H1 (cell line): Measurements from ENCODE around the gene ATF7IP. TPM values are rescaled to one million over a fixed set of nuclear protein-coding genes. Genes with fewer than 3 reads are reported as not detected.
A peak's percentile ranks its signal among the peaks of the same experiment; 100 is the strongest.

Experiments used
- CTCF ChIA-PET: fragments of 300-600 bp; sonication (Branson Sonifier 250); formaldehyde crosslinking; loops from one replicate; lab custom pipeline; 2021; ENCODE audit not compliant: partially characterized antibody; lab: Charles Lee
- POLR2A ChIA-PET: fragments of 300-600 bp; sonication (Branson Sonifier 250); formaldehyde crosslinking; loops from one replicate; lab custom pipeline; 2021; ENCODE audit warnings: inconsistent platforms; ENCODE audit not compliant: partially characterized antibody; lab: Charles Lee
- DNase-seq, 2 experiments: peaks; one replicate each; pipeline versions ENCODE4 v3.0.0 to v3.0.0-alpha.2; 2010 to 2022; ENCODE audit warnings: low spot score in 2 of 2, low read depth in 1 of 2, mixed read lengths in 1 of 2
- FAIRE-seq: peaks from 2 replicates; lab custom pipeline; 2011; peaks lifted over from hg19 to GRCh38; lab: Jason Lieb, UNC
- H2AFZ ChIP-seq: 2 replicates; pipeline ENCODE4 v1.8.1; 2012; ENCODE audit warnings: low read length, inconsistent platforms
- H2AK5ac ChIP-seq: 2 replicates; pipeline ENCODE4 v1.6.1; 2013; ENCODE audit warnings: low read depth, low read length
- H2BK120ac ChIP-seq: replicated peaks from 2 replicates; pipeline ENCODE3; 2013; ENCODE audit warnings: low read depth, low read length, inconsistent platforms
- H2BK12ac ChIP-seq: 2 replicates; pipeline ENCODE4 v1.6.1; 2013; ENCODE audit warnings: low read depth, low read length
- H2BK15ac ChIP-seq: 2 replicates; pipeline ENCODE4 v1.6.1; 2013; ENCODE audit warnings: low read length
- H2BK20ac ChIP-seq: 2 replicates; pipeline ENCODE4 v1.6.1; 2013; ENCODE audit warnings: low read length
- H2BK5ac ChIP-seq: 2 replicates; pipeline ENCODE4 v1.6.1; 2013; ENCODE audit warnings: low read depth, low read length
- H3K14ac ChIP-seq: 2 replicates; pipeline ENCODE4 v1.6.1; 2013; ENCODE audit warnings: inconsistent platforms; ENCODE audit not compliant: insufficient read length
- H3K18ac ChIP-seq: 2 replicates; pipeline ENCODE4 v1.6.1; 2013; ENCODE audit warnings: low read length; ENCODE audit errors: extremely low read depth
- H3K23ac ChIP-seq: 2 replicates; pipeline ENCODE4 v1.6.1; 2013; ENCODE audit warnings: inconsistent platforms; ENCODE audit not compliant: insufficient read length
- H3K23me2 ChIP-seq: 2 replicates; pipeline ENCODE4 v1.6.1; 2013; ENCODE audit warnings: low read depth, low read length
- H3K27ac ChIP-seq: 2 replicates; pipeline ENCODE4 v1.6.1; 2011; ENCODE audit warnings: low read depth, low read length, inconsistent platforms
- H3K27me3 ChIP-seq, 4 experiments: replicated peaks in 1 of 4; 1 replicate in 1 of 4; 2 replicates in 3 of 4; pipeline versions ENCODE4 v1.6.1 to v1.8.1; 2011 to 2013; ENCODE audit warnings: low read length in 3 of 4, mild to moderate bottlenecking in 3 of 4, inconsistent platforms in 2 of 4, mixed read lengths in 2 of 4, moderate library complexity in 1 of 4; ENCODE audit not compliant: control insufficient read depth in 3 of 4, insufficient read depth in 3 of 4; ENCODE audit errors: extremely low read depth in 1 of 4
- H3K36me3 ChIP-seq, 4 experiments: 2 replicates each; pipeline versions ENCODE4 v1.6.1 to v1.8.1; 2011 to 2013; ENCODE audit warnings: mild to moderate bottlenecking in 4 of 4, low read length in 3 of 4, moderate library complexity in 2 of 4, control low read depth in 1 of 4, inconsistent platforms in 1 of 4; ENCODE audit not compliant: insufficient read depth in 4 of 4, control insufficient read depth in 2 of 4
- H3K4ac ChIP-seq: replicated peaks from 2 replicates; pipeline ENCODE3; 2013; ENCODE audit warnings: low read length, low read depth, mixed read lengths, inconsistent platforms; ENCODE audit not compliant: insufficient read length
- H3K4me1 ChIP-seq, 4 experiments: replicated peaks in 1 of 4; 1 replicate in 1 of 4; 2 replicates in 3 of 4; pipeline versions ENCODE4 v1.6.1 to v1.8.1; 2011 to 2013; ENCODE audit warnings: low read length in 3 of 4, inconsistent platforms in 2 of 4, mixed read lengths in 1 of 4; ENCODE audit not compliant: insufficient read depth in 4 of 4, control insufficient read depth in 3 of 4
- H3K4me2 ChIP-seq, 2 experiments: 2 replicates each; pipeline versions ENCODE4 v1.6.1 to v1.8.1; 2011 to 2013; ENCODE audit warnings: low read depth in 2 of 2, low read length in 2 of 2, control low read depth in 1 of 2, inconsistent platforms in 1 of 2, mild to moderate bottlenecking in 1 of 2; ENCODE audit not compliant: insufficient read depth in 1 of 2
- H3K4me3 ChIP-seq, 4 experiments: fragments of 200-600, 300-600 bp in 1 of 4; sonication (generic), shearing (Covaris generic), sonication (Bioruptor Twin) in 1 of 4; 2 replicates each; pipeline versions ENCODE4 v1.5.1 to v1.8.1; 2011 to 2016; ENCODE audit warnings: low read length in 4 of 4, low read depth in 3 of 4, control low read depth in 2 of 4, inconsistent platforms in 2 of 4, mild to moderate bottlenecking in 2 of 4, mixed read lengths in 1 of 4, moderate library complexity in 1 of 4; ENCODE audit not compliant: insufficient read depth in 2 of 4; ENCODE audit errors: extremely low read depth in 1 of 4
- H3K56ac ChIP-seq: replicated peaks from 2 replicates; pipeline ENCODE3; 2013; ENCODE audit warnings: low read depth, mild to moderate bottlenecking, mixed read lengths, low read length, inconsistent platforms; ENCODE audit not compliant: insufficient read length
- H3K79me1 ChIP-seq: 2 replicates; pipeline ENCODE4 v1.6.1; 2013; ENCODE audit warnings: low read depth, low read length, control low read depth
- H3K79me2 ChIP-seq, 2 experiments: 2 replicates each; pipeline versions ENCODE4 v1.6.1 to v1.8.1; 2012 to 2013; ENCODE audit warnings: low read length in 2 of 2, mild to moderate bottlenecking in 2 of 2, inconsistent platforms in 1 of 2; ENCODE audit not compliant: insufficient read depth in 2 of 2, control insufficient read depth in 1 of 2
- H3K9ac ChIP-seq, 4 experiments: replicated peaks in 1 of 4; 1 replicate in 1 of 4; 2 replicates in 3 of 4; pipeline versions ENCODE4 v1.6.1 to v1.8.1; 2011 to 2013; ENCODE audit warnings: low read depth in 3 of 4, low read length in 3 of 4, control low read depth in 2 of 4, mild to moderate bottlenecking in 2 of 4, moderate library complexity in 2 of 4, inconsistent platforms in 1 of 4; ENCODE audit errors: extremely low read depth in 1 of 4
- H3K9me3 ChIP-seq, 2 experiments: 2 replicates each; pipeline versions ENCODE4 v1.6.1 to v1.8.1; 2012 to 2013; ENCODE audit warnings: mild to moderate bottlenecking in 2 of 2, moderate library complexity in 2 of 2, control low read depth in 1 of 2, inconsistent platforms in 1 of 2, low read depth in 1 of 2, low read length in 1 of 2, mixed read lengths in 1 of 2; ENCODE audit not compliant: insufficient read depth in 2 of 2
- H4K20me1 ChIP-seq, 2 experiments: replicated peaks in 1 of 2; 2 replicates each; pipeline versions ENCODE3 to v1.8.1; 2011 to 2013; ENCODE audit warnings: inconsistent platforms in 2 of 2, low read length in 2 of 2, mild to moderate bottlenecking in 1 of 2; ENCODE audit not compliant: insufficient read depth in 2 of 2, control insufficient read depth in 1 of 2
- H4K5ac ChIP-seq: 2 replicates; pipeline ENCODE4 v1.6.1; 2013; ENCODE audit warnings: low read length, low read depth, mixed read lengths, inconsistent platforms; ENCODE audit not compliant: insufficient read length
- H4K8ac ChIP-seq: 2 replicates; pipeline ENCODE4 v1.8.0; 2013; ENCODE audit warnings: mild to moderate bottlenecking, moderate library complexity, low read length, inconsistent platforms; ENCODE audit not compliant: insufficient read depth; ENCODE audit errors: extremely low read depth
- H4K91ac ChIP-seq: replicated peaks from 2 replicates; pipeline ENCODE3; 2013; ENCODE audit warnings: low read length, mixed read lengths, inconsistent platforms; ENCODE audit not compliant: insufficient read length
- WGBS, 2 experiments: shearing (Covaris generic) in 1 of 2; methylation state at CpG; one replicate each; pipeline versions ENCODE4 v1.1.6 to v1.1.7; 2013 to 2015; ENCODE audit warnings: low lambda C conversion rate in 2 of 2, mixed read lengths in 2 of 2, inconsistent platforms in 1 of 2, low coverage in 1 of 2, missing lambda C conversion rate in 1 of 2; ENCODE audit not compliant: insufficient replicate concordance in 2 of 2, insufficient coverage in 1 of 2, insufficient read length in 1 of 2; ENCODE audit errors: extremely low coverage in 1 of 2, missing lambda C conversion rate in 1 of 2; 5-methylcytosine and 5-hydroxymethylcytosine counted together
- long read RNA-seq, 2 experiments: library from RNA in 1 of 2; library from capped mRNA in 1 of 2; stranded (forward); transcript quantifications; one replicate each; pipeline ENCODE4 v2.0.0, GENCODE V29; 2021; ENCODE audit warnings: inconsistent platforms in 1 of 2
- polyA minus RNA-seq, 3 experiments: library from RNA; depleted of rRNA, polyadenylated mRNA; stranded (reverse); fragments of >200 nt; gene quantifications; 1 replicate in 2 of 3; 2 replicates in 1 of 3; pipeline ENCODE4 v1.2.3, GENCODE V29; 2011
- polyA plus RNA-seq, 7 experiments: library from polyadenylated mRNA; depleted of rRNA in 3 of 7; stranded (reverse) in 5 of 7; unstranded in 2 of 7; fragments of >200 nt in 5 of 7; fragments of 200-250 nt in 2 of 7; gene quantifications; 1 replicate in 5 of 7; 2 replicates in 1 of 7; 4 replicates in 1 of 7; pipeline versions ENCODE4 v1.2.1 to v1.2.3, GENCODE V29; 2011 to 2013; ENCODE audit warnings: missing spikeins in 2 of 7, mixed read lengths in 2 of 7
- total RNA-seq: library from RNA; stranded (reverse); fragmentation: NEBNext Ultra II Directional; extraction: Animal tissue kit (Norgen Biotek cat#: 25700); gene quantifications from 2 replicates; pipeline ENCODE4 v1.2.1, GENCODE V29; 2021
- TF ChIP-seq, protein P1 (sequence below): IDR thresholded peaks from 2 replicates; pipeline ENCODE4 v1.6.1; 2012; ENCODE audit warnings: inconsistent platforms

Gene ATF7IP, protein sequence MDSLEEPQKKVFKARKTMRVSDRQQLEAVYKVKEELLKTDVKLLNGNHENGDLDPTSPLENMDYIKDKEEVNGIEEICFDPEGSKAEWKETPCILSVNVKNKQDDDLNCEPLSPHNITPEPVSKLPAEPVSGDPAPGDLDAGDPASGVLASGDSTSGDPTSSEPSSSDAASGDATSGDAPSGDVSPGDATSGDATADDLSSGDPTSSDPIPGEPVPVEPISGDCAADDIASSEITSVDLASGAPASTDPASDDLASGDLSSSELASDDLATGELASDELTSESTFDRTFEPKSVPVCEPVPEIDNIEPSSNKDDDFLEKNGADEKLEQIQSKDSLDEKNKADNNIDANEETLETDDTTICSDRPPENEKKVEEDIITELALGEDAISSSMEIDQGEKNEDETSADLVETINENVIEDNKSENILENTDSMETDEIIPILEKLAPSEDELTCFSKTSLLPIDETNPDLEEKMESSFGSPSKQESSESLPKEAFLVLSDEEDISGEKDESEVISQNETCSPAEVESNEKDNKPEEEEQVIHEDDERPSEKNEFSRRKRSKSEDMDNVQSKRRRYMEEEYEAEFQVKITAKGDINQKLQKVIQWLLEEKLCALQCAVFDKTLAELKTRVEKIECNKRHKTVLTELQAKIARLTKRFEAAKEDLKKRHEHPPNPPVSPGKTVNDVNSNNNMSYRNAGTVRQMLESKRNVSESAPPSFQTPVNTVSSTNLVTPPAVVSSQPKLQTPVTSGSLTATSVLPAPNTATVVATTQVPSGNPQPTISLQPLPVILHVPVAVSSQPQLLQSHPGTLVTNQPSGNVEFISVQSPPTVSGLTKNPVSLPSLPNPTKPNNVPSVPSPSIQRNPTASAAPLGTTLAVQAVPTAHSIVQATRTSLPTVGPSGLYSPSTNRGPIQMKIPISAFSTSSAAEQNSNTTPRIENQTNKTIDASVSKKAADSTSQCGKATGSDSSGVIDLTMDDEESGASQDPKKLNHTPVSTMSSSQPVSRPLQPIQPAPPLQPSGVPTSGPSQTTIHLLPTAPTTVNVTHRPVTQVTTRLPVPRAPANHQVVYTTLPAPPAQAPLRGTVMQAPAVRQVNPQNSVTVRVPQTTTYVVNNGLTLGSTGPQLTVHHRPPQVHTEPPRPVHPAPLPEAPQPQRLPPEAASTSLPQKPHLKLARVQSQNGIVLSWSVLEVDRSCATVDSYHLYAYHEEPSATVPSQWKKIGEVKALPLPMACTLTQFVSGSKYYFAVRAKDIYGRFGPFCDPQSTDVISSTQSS
- total RNA-seq (148 and 149 TPM in 2 replicates), polyA plus RNA-seq (2011; rRNA removed) (34.2 and 47.1 TPM in 2 replicates), polyA minus RNA-seq (2011; rRNA and poly(A)+ RNA removed) (118 and 132 TPM in 2 replicates)
- polyA plus RNA-seq (2011; cell fraction: cytosol; rRNA removed), result 30.2 TPM
- 58.7 TPM for polyA plus RNA-seq (2011; cell fraction: nucleus; rRNA removed)
- polyA plus RNA-seq (2012, experiment 1 of 2), result 30.0 to 46.2 TPM (median 35.6 TPM) in 4 replicates
- 1.7 TPM for polyA plus RNA-seq (2012, experiment 2 of 2)
- 38.2 TPM for polyA plus RNA-seq (2013, experiment 1 of 2)
- 37.4 TPM for polyA plus RNA-seq (2013, experiment 2 of 2)
- polyA minus RNA-seq (2011; cell fraction: cytosol; rRNA and poly(A)+ RNA removed), result 81.7 TPM
- 149 TPM for polyA minus RNA-seq (2011; cell fraction: nucleus; rRNA and poly(A)+ RNA removed)
- long read RNA-seq, experiment 1, full-length matches to known transcripts, result 6 of 35 reads
- long read RNA-seq, experiment 1, partial matches to known transcripts, result 11 of 35 reads
- long read RNA-seq, experiment 1, other reads (novel, unspliced or antisense), result 18 of 35 reads
- long read RNA-seq, experiment 2, partial matches to known transcripts, result 4 of 5 reads
- long read RNA-seq, experiment 2, other reads (novel, unspliced or antisense), result 1 of 5 reads

DNA sequence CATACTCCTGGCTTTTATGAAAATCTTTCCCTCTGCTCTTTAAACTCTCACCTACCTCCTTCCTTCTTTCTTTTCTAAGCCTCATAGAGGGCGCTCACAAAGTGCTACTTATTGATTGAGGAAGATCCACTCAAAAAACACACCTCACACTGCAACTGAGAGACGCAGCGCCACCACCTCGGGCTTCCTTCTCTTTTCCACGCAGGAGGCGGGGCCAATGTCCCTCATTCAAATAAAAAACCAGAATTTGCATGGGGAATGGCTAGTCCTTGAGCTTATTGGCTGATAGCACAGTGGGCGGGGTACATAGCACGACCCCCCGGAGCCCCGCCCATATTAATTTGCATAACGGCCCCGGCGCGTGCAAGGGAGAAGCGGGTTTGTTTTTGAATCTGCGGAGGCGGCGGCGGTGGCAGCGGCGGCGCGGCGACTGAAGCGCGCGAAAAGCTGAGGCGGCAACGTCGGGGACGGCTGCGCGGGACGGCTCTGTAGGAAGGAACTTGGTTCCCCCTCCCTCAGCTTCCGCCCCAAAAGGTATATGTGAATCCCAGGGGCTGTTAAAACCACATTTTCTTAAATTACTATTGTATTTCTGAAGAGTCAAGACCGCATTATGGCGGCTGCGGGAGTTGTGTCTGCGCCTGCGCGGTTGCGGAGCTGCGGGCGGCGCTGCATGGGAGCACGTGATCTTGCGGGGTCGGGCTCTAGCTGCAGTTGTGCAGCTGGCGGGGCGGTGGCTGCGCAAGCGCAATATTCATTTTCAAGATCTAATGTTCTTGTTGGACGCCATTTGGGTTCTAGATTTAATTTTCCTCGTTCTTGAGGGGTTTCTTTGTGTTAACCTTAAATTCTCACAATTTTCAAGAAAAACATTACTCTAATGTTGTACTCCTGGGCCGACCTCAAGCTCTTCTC lies at the start of gene ATF7IP:
ATF7IP (plus strand) TSS at position 389 of the 915 bp plus-strand sequence. CDS start 58,234 bp downstream, outside the sequence.
- Histone ChIP-seq H3K14ac (no peak within 1 kb of the TSS), H2BK12ac (peak within 1 kb of the TSS; percentile 75; the same call in 1 of the 2 replicates), H2AK5ac (no peak within 1 kb of the TSS; the same call in 1 of the 2 replicates), H4K8ac (peak within 1 kb of the TSS; percentile 99; the same call in 1 of the 2 replicates), H3K23me2 (no peaks in the 10 kb centered on the region), H4K5ac (peak within 1 kb of the TSS; percentile 99), H3K27ac (peak within 1 kb of the TSS; percentile 91), H2BK5ac (peak within 1 kb of the TSS; percentile 92), H3K79me1 (no peaks in the 10 kb centered on the region), H4K91ac (peak within 1 kb of the TSS; percentile 91), H3K4ac (no peak within 1 kb of the TSS), H2BK15ac (no peak within 1 kb of the TSS), H3K4me3 (peak within 1 kb of the TSS; percentile 65 to 90 (median 73)), H3K23ac (no peak within 1 kb of the TSS), H3K9ac (peak within 1 kb of the TSS; percentile 64 to 95 (median 90)), H2BK120ac (peak within 1 kb of the TSS; percentile 2), H3K27me3 (no peaks in the 10 kb centered on the region), H3K36me3 (peaks cover 0 to 3% (median 0%) of the 10 kb centered on the region in 4 experiments; a peak in 1 of 8 replicates), H4K20me1 (peaks cover 4% of the 10 kb centered on the region in 2 experiments), H3K18ac (peak within 1 kb of the TSS; percentile 71; the same call in 1 of the 2 replicates), H2BK20ac (no peak within 1 kb of the TSS), H3K9me3 (no peaks in the 10 kb centered on the region), H3K56ac (peak within 1 kb of the TSS; percentile 79), H3K79me2 (peaks cover 20 to 47% of the 10 kb centered on the region in 2 experiments), H2AFZ (no peak within 1 kb of the TSS; the same call in 1 of the 2 replicates), H3K4me2 (peak within 1 kb of the TSS; percentile 25 to 74; a peak in 3 of 4 replicates), H3K4me1 (peaks cover 0 to under 1% (median 0%) of the 10 kb centered on the region in 4 experiments; a peak in 1 of 7 replicates)
- 2% methylated on average over 55 of the region's 55 CpGs; no CpG with 5 or more reads in 1 of the 2 experiments for WGBS, 2 experiments
- peak; percentile 92 for FAIRE-seq
- peak; percentile 88 to 93 for DNase-seq
- ChIA-PET POLR2A (interaction anchor here (0.7 to 3.0 kb wide), 51 partner anchors 8 to 385 kb away, joined by 3 to 164 read pairs (median 5); no protein-coding TSS in a partner anchor), CTCF (interaction anchor here (0.5 to 2.2 kb wide), 16 partner anchors 9 to 1645 kb away, joined by 3 to 9 read pairs (median 4); no protein-coding TSS in a partner anchor)
- TF ChIP-seq, protein P1, sequence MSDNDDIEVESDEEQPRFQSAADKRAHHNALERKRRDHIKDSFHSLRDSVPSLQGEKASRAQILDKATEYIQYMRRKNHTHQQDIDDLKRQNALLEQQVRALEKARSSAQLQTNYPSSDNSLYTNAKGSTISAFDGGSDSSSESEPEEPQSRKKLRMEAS, result peak; percentile 95
